HCT116 (cell line): ENCODE data around the gene APC2.

Source experiments
- POLR2AphosphoS5 ChIP-seq: IDR thresholded peaks from 2 replicates; pipeline ENCODE4 v1.6.1; 2011; ENCODE audit warnings: mild to moderate bottlenecking, low read depth, low read length, moderate library complexity
- RAD21 ChIP-seq: IDR thresholded peaks from 2 replicates; pipeline ENCODE4 v1.6.1; 2012; ENCODE audit warnings: low read depth, mild to moderate bottlenecking
- YY1 ChIP-seq: IDR thresholded peaks from 2 replicates; pipeline ENCODE4 v1.6.1; 2011; ENCODE audit warnings: low read length, low read depth, moderate library complexity, mild to moderate bottlenecking; ENCODE audit not compliant: insufficient replicate concordance; ENCODE audit errors: extremely low read depth
- ZFX ChIP-seq: fragments of 450-650 bp; IDR thresholded peaks from 2 replicates; pipeline ENCODE4 v1.6.1; 2017
- ZNF274 ChIP-seq: fragments of 200-500 bp; sonication (Bioruptor generic); IDR thresholded peaks from 2 replicates; pipeline ENCODE4 v1.6.1; 2014; ENCODE audit warnings: mild to moderate bottlenecking, low read depth, low read length, inconsistent platforms
- TF ChIP-seq, protein P1 (sequence below), 3 experiments: fragments of 200-600 bp in 1 of 3; sonication (generic) in 1 of 3; IDR thresholded peaks in 2 of 3; conservative IDR thresholded peaks in 1 of 3; 2 replicates each; pipeline ENCODE4 v1.5.1; 2012 to 2017; ENCODE audit warnings: low read depth in 2 of 3, low read length in 2 of 3, antibody characterized with exemption in 1 of 3, borderline replicate concordance in 1 of 3, control low read depth in 1 of 3, mild to moderate bottlenecking in 1 of 3, mixed read lengths in 1 of 3, mixed run types in 1 of 3, moderate library complexity in 1 of 3; ENCODE audit not compliant: insufficient read depth in 1 of 3
- TF ChIP-seq, protein P2 (sequence below): IDR thresholded peaks from 2 replicates; pipeline ENCODE4 v1.6.1; 2012; ENCODE audit warnings: low read depth

DNA sequence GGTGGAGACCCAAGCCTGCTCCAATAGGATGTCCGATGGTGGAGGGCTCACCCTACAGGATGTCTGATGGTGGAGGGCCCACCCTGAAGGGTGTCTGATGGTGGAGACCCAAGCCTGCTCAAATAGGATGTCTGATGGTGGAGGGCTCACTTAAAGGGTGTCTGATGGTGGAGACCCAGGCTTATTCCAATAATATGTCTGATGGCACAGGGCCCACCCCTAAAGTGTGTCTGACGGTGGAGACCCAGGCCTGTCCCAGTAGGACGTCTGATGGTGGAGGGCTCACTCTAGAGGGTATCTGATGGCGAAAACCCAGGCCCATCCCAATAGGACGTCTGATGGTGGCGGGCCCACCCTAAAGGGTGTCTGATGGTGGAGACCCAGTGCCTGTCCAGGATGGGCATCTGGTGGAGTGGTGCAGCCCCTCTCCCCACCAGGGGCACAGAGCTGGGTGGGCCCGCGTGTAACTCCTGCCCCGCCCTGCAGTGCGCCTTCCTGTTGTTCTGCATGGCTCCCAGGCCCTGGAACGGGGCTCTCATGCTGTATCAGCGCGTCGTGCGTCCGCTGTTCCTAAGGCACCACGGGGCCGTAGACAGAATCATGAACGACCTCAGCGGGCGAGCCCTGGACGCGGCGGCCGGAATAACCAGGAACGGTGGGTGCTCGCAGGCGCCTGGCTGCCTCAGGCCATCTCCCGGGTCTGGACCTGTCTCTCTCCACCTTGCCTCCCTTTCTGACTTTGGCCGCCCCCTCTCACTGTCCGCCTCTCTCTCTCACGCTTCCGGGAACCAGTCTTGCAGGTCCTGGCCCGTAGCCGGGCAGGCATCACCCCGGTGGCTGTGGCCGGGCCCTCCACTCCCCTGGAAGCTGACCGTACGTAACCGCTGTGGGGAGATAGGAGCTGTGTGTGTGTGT, 46.1 kb downstream of the APC2 start:
- no peak for TF ChIP-seq RAD21
- TF ChIP-seq, protein P1, sequence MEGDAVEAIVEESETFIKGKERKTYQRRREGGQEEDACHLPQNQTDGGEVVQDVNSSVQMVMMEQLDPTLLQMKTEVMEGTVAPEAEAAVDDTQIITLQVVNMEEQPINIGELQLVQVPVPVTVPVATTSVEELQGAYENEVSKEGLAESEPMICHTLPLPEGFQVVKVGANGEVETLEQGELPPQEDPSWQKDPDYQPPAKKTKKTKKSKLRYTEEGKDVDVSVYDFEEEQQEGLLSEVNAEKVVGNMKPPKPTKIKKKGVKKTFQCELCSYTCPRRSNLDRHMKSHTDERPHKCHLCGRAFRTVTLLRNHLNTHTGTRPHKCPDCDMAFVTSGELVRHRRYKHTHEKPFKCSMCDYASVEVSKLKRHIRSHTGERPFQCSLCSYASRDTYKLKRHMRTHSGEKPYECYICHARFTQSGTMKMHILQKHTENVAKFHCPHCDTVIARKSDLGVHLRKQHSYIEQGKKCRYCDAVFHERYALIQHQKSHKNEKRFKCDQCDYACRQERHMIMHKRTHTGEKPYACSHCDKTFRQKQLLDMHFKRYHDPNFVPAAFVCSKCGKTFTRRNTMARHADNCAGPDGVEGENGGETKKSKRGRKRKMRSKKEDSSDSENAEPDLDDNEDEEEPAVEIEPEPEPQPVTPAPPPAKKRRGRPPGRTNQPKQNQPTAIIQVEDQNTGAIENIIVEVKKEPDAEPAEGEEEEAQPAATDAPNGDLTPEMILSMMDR (IDR thresholded peaks at IDR 0.05 in 2 of 3, conservative IDR thresholded peaks at IDR 0.05 in 1 of 3; ENCODE audit: borderline replicate concordance in 1 of 3, insufficient read depth in 1 of 3, low read depth in 2 of 3, low read length in 2 of 3) = no peak
- TF ChIP-seq POLR2AphosphoS5 = no peak
- no peak for TF ChIP-seq ZNF274
- no peak for TF ChIP-seq YY1
- TF ChIP-seq ZFX = no peak
- TF ChIP-seq, protein P2, sequence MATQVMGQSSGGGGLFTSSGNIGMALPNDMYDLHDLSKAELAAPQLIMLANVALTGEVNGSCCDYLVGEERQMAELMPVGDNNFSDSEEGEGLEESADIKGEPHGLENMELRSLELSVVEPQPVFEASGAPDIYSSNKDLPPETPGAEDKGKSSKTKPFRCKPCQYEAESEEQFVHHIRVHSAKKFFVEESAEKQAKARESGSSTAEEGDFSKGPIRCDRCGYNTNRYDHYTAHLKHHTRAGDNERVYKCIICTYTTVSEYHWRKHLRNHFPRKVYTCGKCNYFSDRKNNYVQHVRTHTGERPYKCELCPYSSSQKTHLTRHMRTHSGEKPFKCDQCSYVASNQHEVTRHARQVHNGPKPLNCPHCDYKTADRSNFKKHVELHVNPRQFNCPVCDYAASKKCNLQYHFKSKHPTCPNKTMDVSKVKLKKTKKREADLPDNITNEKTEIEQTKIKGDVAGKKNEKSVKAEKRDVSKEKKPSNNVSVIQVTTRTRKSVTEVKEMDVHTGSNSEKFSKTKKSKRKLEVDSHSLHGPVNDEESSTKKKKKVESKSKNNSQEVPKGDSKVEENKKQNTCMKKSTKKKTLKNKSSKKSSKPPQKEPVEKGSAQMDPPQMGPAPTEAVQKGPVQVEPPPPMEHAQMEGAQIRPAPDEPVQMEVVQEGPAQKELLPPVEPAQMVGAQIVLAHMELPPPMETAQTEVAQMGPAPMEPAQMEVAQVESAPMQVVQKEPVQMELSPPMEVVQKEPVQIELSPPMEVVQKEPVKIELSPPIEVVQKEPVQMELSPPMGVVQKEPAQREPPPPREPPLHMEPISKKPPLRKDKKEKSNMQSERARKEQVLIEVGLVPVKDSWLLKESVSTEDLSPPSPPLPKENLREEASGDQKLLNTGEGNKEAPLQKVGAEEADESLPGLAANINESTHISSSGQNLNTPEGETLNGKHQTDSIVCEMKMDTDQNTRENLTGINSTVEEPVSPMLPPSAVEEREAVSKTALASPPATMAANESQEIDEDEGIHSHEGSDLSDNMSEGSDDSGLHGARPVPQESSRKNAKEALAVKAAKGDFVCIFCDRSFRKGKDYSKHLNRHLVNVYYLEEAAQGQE = no peak
